Brain microvascular endothelial cell (primary cell): ENCODE data around the gene HSD3B7.

ENCODE experiments used
- DNase-seq: peaks from one replicate; pipeline ENCODE4 v3.0.0-alpha.2; 2020
- H3K27ac ChIP-seq: fragments of 250-450 bp; sonication (Bioruptor Pico); 2 replicates; pipeline ENCODE4 v1.5.1; 2020; ENCODE audit warnings: mild to moderate bottlenecking, moderate library complexity
- H3K27me3 ChIP-seq: fragments of 250-450 bp; sonication (Bioruptor Pico); replicated peaks from 2 replicates; pipeline ENCODE4 v1.5.1; 2020; ENCODE audit warnings: mild to moderate bottlenecking
- H3K36me3 ChIP-seq: fragments of 250-450 bp; sonication (Bioruptor Pico); replicated peaks from 2 replicates; pipeline ENCODE4 v1.5.1; 2020; ENCODE audit warnings: mild to moderate bottlenecking
- H3K4me3 ChIP-seq: 2 replicates; pipeline ENCODE4 v1.5.1; 2011; ENCODE audit warnings: low read depth, mild to moderate bottlenecking, control low read depth, low read length, moderate library complexity
- in situ Hi-C: cut with HindIII; loops from 2 replicates; pipeline ENCODE4 v1.10.0; 2017; ENCODE audit warnings: low sequenced_read_pairs, low pct_ligation_motif_present
- TF ChIP-seq, protein P1 (sequence below): IDR thresholded peaks from 2 replicates; pipeline ENCODE4 v1.5.1; 2011; ENCODE audit warnings: low read depth, mild to moderate bottlenecking, moderate library complexity, low read length, control low read depth, inconsistent platforms; ENCODE audit errors: missing control alignments

The HSD3B7 gene

DNA sequence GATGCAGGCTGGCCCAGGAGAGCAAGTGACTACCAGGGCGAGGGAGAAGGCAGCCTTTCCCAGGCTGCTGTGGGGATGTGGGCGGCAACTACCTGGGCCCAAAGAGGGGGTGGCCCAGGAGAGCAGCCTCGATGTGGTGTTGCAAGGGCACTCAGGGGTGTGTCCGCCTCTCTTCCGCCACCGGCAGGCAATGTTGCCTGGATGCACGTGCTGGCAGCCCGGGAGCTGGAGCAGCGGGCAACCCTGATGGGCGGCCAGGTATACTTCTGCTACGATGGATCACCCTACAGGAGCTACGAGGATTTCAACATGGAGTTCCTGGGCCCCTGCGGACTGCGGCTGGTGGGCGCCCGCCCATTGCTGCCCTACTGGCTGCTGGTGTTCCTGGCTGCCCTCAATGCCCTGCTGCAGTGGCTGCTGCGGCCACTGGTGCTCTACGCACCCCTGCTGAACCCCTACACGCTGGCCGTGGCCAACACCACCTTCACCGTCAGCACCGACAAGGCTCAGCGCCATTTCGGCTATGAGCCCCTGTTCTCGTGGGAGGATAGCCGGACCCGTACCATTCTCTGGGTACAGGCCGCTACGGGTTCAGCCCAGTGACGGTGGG is 2.7 kb downstream of the HSD3B7 start:
- H3K36me3 ChIP-seq: peaks cover 7% of the 10 kb centered on the region
- no peak for DNase-seq
- no peaks in the 10 kb centered on the region for H3K27me3 ChIP-seq
- H3K27ac ChIP-seq: no peak overlapping the region
- H3K4me3 ChIP-seq: no peak overlapping the region
- TF ChIP-seq, protein P1, sequence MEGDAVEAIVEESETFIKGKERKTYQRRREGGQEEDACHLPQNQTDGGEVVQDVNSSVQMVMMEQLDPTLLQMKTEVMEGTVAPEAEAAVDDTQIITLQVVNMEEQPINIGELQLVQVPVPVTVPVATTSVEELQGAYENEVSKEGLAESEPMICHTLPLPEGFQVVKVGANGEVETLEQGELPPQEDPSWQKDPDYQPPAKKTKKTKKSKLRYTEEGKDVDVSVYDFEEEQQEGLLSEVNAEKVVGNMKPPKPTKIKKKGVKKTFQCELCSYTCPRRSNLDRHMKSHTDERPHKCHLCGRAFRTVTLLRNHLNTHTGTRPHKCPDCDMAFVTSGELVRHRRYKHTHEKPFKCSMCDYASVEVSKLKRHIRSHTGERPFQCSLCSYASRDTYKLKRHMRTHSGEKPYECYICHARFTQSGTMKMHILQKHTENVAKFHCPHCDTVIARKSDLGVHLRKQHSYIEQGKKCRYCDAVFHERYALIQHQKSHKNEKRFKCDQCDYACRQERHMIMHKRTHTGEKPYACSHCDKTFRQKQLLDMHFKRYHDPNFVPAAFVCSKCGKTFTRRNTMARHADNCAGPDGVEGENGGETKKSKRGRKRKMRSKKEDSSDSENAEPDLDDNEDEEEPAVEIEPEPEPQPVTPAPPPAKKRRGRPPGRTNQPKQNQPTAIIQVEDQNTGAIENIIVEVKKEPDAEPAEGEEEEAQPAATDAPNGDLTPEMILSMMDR: no peak
- in situ Hi-C loops: no loop called here

DNA sequence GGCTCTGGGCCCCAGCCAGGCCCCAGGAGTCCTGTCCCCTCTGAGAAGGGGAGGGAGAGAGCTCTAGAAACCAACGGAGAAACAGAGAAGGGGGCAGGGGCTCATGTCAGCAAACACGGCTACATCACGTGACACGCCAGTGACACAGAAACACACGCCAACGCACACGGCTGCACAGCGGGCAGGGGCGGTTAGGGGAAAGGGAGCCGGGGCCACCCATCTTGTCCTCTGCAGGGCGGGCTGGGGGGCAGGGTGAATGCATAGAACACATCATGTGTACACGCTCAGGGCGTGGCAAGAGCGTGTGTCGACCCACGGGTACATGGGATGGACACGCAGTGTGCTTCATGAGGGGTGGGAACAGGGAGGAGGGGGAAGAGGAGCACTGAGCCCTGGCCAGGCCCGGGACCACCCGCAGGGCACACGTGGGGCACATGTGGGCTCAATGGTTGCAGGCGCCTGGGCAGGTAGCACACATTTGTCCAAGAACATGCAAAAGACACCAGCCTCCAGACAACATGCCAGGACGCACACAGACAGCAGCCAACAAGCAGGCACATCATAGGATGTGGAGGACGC is 4.6 kb downstream of the HSD3B7 start:
- H3K36me3 ChIP-seq: no peaks in the 10 kb centered on the region
- TF ChIP-seq, protein P1: no peak
- H3K27ac ChIP-seq: no peak overlapping the region
- H3K4me3 ChIP-seq: no peak overlapping the region
- H3K27me3 ChIP-seq: no peaks in the 10 kb centered on the region
- no peak for DNase-seq
- in situ Hi-C loops: no loop called here

DNA sequence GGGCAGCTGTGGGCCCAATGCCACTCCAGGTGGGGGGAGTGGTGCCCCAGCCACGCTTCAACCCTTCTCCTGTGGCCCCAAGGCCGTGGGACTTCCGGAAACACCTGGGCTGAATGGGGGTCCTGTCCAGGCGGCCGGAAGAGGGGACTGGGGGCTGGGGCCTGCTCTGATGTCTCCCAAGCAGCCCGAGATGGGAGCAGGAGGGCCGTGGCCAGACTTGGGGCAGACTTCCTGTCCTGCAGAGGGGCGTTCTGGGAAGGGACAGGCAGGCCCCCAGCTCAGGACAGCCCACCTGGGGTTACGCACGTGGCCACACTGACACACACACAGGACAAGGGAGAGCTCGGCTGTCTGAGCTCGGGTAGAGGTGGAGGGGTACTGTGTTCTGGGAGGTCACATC is 5.1 kb downstream of the HSD3B7 start:
- no peak overlapping the region for H3K27ac ChIP-seq
- no peaks in the 10 kb centered on the region for H3K27me3 ChIP-seq
- DNase-seq: no peak
- TF ChIP-seq, protein P1: no peak
- no peaks in the 10 kb centered on the region for H3K36me3 ChIP-seq
- H3K4me3 ChIP-seq: no peak overlapping the region
- in situ Hi-C loops: no loop called here

DNA sequence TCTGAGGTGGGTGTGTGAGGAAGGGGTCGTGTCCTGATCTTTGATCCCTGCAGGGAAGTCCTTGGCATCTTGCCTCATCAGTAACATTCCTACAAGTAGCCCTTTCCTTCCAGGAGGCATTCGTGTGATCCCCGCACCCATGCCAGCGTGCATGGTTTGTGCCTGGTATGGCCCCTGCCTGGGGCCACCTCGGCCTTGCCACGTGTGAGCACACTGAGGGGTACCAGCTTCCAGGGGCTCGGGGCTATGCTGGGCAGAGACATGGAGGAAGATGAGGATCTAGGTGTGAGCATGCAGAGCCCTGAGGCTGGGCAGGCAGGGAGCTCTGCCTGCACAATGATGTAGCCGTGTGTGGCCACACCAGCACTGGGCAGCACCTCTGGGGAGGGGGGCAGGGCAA is 6.0 kb downstream of the HSD3B7 start:
- no peaks in the 10 kb centered on the region for H3K36me3 ChIP-seq
- H3K27ac ChIP-seq: no peak overlapping the region
- TF ChIP-seq, protein P1: no peak
- in situ Hi-C loops: no loop called here
- DNase-seq: no peak
- no peaks in the 10 kb centered on the region for H3K27me3 ChIP-seq
- H3K4me3 ChIP-seq: no peak overlapping the region

DNA sequence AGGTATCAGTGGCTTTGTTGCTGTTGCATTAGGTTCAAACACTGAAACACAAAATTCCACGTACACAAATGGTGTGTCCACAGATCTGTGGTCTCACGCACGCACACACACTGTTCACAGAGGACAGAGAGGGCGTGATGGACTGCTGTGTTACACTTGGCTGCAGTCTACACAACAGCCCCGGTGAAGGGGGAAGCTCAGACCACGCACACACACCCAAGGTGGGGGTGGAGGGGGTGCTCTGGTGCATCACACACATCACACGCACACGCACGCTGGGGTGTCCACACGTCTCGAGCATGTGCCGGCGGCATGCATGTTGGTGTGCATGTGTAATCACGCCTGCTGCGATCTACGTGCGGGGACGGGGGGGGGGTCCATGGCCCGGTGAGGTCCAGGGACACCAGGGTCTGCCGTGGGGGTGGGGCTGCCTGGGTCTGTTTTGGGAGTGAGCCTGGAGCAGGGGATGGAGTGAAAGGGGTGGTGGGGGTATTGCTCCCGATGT is 7.3 kb downstream of the HSD3B7 start:
- no peak for DNase-seq
- in situ Hi-C loops: no loop called here
- TF ChIP-seq, protein P1: no peak
- Histone ChIP-seq H3K27ac (no peak overlapping the region), H3K36me3 (no peaks in the 10 kb centered on the region), H3K27me3 (no peaks in the 10 kb centered on the region), H3K4me3 (no peak overlapping the region)
